ENCODE measurements around the gene ADGRG4.
"Not testable (repeated sequence)": the region's sequence is repeated elsewhere in the genome, so short reads cannot be mapped to it uniquely, and the experiment has no call there.

ADGRG4 gene

DNA sequence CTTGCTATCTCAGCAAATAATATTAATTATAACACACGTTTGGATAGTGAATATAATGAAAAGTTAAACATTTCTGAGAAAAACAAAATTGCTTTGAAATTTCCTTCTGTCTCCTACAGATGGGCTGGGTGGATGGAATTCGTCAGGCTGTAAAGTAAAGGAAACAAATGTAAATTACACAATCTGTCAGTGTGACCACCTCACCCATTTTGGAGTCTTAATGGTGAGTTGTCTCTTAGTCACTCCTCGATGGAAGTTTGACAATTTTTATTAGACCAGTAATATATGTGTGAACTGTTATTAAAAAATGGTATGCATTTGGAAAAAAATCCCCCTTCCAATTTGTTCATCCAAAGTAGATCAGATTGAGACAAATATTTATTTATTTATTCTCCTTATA lies 94.5 kb downstream of the ADGRG4 start:
- no peak for DNase-seq

DNA sequence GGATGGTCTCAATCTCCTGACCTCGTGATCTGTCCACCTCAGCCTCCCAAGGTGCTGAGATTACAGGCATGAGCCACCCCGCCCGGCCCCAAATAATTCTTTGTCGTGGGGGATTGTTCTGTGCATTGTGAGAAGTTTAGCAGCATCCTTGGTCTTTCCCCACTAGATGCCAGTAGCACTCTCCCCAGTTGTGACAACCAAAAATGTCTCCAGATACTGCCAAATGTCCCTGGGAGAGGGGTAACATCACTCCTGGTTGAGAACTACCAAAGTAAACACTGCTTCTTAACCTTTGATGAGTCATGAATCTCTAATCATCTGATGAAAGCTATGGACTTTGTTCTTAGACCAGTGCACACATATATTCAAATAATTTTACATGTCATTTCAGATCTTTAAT lies 96.2 kb downstream of the ADGRG4 start:
- no peak for DNase-seq

DNA sequence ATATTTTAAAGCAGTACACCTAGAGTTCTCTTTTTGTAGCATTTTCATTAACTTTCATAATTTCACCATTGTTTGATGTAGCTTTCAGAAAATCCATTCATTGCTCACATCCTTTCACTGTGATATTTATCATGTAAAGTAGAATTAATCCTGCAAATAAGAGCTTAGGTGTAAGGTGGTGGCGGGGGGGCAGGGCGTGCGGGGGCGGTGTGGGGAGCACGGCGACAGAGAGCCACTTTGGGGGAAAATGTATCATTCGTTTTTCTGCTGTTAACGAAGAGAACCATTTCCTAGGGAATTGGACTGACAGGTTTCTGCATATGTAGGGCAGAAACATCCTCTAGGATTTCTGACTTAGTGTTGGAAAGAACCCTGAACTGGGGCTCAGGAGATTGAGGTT lies 104.4 kb downstream of the ADGRG4 start:
- no peak for DNase-seq

DNA sequence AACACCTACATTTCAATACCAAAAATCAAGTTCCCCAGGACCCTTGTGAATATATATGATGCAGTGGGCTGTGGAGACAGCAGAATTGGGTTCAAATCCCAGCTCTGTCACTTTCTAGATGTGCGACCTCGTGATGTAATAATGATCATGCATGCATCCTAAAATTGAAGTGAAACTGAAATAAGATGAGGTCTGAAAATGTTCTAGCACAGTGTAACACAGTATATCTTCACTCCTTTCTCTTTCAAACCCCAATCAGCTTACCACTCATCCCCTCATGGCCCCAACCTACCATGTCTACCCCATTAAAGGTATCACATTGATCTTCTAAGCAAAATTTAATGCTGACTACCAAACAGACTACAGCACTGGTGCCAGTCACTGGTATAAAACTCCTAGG lies 117.0 kb downstream of the ADGRG4 start:
- DNase-seq = no peak

DNA sequence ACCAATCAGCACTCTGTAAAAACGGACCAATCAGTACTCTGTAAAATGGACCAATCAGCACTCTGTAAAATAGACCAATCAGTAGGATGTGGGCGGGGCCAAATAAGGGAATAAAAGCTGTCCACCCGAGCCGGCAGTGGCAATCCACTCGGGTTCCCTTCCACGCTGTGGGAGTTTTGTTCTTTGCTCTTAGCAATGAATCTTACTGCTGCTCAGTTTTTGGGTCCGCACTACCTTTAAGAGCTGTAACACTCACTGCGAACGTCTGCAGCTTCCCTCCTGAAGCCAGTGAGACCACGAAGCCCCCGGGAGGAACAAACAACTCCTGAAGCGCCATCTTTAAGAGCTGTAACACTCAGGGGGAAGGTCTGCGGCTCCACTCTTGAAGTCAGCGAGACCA lies 120.6 kb downstream of the ADGRG4 start:
- no peak for DNase-seq

DNA sequence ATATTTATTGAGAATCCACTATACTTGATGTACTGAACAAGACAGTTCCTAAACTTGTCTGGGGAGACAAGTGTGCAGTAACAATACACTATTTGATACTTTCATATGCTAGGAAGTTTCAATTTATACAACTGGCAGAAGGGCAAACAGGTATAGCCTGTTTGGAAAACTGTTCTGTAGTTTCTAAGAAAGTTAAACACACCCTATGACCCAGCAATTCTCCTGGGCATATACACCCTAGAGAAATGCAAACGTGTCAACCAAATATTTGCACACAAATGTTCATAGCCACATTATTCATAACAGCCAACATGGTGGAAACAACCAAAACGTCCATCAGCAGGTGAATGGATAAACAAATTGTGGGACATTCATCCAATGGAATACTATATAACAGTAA lies 123.0 kb downstream of the ADGRG4 start:
- DNase-seq = no peak

DNA sequence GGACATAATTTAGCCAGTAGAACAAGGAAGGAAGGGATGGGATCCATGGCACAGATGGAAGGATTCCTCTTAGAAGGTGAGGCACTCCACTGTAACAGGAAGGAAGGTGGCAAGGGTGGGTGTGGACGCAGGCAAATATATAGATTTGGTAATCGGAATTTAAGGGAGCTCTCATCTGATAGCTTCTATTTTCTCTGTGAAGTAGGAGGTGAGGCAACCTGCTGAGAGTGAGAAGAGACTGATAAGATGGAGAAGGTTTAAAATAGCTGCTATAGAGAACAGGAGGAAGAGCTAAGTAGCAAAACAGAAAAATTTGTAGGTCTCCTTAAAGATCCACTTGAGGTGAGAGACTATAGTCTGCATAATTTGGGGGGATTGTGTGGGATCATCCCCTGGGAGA lies 125.2 kb downstream of the ADGRG4 start:
- no peak for DNase-seq

DNA sequence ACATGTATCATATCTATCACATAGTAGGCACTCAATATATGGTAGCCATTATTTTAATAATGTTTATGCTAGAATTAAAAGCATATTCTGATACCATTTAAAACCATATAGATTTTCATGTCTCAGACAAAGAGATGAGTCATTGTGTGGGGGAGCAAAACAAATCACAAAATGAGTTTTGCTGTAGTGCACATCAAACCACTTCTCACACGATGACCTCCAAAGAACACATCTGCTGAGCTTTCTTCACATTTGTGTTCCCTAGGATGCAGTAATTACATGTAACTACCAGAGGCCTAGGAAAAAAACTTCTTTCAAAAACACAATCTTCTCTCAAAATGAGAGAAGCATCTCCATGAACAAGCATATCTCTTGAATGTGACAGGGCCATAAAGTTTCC lies 130.9 kb downstream of the ADGRG4 start:
- no peak for DNase-seq

DNA sequence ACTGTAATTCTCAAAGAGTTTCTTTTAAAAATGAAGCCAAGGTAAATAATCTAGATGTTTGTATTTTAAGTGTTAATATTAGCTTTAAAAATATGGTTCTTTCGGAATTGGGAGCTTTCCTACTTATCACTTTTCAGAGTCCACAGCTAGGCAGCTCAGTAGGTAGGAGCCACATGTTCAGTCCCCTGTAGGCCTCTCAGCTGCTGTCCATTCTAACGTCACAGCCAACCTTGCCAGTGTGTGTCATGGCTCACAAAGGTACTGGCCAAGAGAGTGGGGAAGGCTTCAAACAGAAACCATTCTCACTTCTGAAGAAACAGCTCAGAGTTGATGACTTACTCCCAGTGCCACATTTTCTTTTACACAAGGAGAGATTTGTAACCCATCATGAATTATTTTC lies 137.0 kb downstream of the ADGRG4 start:
- DNase-seq = no peak

DNA sequence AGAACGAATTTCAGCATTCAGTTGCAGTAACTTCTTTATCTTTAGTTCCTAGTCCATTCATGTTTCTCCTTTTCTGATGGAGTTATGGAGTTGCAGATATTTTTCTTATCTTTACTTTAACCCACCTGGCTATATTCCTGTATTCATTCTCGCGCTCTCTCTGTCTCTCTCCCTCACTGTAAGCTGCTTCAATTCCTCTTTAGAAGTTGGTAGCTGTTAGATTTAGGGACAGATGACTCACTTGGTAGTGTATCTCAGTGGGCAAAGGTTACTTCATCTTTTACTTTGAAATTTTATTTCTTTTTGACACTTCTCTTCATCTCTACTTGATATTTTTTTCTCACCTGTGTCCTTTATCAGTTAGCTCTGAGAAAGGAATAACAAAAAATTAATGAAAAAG lies 137.4 kb downstream of the ADGRG4 start:
- DNase-seq = no peak

DNA sequence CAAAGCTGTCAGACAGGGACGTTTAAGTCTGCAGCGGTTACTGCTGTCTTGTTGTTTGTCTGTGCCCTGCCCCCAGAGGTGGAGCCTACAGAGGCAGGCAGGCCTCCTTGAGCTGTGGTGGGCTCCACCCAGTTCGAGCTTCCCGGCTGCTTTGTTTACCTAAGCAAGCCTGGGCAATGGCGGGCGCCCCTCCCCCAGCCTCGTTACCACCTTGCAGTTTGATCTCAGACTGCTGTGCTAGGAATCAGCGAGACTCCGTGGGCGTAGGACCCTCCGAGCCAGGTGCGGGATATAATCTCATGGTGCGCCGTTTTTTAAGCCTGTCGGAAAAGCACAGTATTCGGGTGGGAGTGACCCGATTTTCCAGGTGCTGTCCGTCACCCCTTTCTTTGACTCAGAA lies 144.9 kb downstream of the ADGRG4 start:
- not testable (repeated sequence) for DNase-seq

DNA sequence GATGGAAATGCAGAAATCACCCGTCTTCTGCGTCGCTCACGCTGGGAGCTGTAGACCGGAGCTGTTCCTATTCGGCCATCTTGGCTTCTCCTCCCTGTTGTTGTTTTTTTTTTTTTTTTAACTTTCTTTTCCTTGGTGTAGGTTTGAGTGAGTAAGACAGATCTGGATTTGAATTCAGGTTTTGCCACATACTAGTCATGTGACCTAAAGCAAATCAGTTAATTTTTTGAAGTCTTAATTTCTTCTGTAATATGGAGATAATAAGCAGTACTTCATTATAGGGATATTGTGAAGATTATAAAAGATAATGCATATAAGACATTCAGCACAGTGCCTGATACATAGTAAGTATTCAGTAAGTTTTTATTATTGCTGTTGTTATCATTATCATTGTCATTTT lies 145.4 kb downstream of the ADGRG4 start:
- no peak for DNase-seq

DNA sequence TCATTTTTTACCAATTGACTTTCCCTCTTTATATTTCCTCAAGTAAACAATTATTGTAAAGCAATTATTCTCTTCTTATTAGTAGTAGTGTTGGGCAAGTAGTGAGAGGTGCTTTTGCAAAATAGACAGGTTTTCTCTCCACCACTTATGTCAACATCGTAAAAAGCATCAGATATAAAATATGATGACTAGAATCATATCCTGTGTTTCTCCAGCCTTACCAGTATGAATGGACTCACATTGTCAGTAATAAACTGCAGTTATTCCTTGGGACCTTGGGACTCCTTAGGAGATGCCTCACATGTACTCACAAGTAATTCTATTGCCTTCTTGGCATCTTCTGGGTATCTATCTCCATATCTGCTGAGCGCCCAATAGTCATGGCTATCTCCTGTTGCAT lies 146.5 kb downstream of the ADGRG4 start:
- DNase-seq = no peak

DNA sequence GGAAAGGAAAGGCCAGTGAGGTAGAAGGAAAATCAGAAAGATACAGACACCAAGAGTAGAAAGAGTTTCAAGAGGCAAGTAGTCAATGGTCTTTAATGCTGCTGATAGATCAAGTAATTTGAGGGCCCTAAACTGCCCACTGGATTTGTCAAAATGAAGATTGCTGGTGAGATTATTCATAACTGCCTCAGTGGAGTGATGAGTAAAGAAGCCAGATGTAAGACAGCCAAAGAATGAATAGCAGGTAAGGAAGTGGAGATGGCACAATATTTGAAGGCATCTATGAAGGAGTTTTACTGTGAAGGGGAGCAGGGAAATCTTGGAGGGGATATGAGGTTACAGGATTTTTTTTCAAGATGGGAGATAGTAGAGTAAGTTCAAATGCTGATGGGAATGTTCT lies 147.2 kb downstream of the ADGRG4 start:
- DNase-seq = no peak

DNA sequence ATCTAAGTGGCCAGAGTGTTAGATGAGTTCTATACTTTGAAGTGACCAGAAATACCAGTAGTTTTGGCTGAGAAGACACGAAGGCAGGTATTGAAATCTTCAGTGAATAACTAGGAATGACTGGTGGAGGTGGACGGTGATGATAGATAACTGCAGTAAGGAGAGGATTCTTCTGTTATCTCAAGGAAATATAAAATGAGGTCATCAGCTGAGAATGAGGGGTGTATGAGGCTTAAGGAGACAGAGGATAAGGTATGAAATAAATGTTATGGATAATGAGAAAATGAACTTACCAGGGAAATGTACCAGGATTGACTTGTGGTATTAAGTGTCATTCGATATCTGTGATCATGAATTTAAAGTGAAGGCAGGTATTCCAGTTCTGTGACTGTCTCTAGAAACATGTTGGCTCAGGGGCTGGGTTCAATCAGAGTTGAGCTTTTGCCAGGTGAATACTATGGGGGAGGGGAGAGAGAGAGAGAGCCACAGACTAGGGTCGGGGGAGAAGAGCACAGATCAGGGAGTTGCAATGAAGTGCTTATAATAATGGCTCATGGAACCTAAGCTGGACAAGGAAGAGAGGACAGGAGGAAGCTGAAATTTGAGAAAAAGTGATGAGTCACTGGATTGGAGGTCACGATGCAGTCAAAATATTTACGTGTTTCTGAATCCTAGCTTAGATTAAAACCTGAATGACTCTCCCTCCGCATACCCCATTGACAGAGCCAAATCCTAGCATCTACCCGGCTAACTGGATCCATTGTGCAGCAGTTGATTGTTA lies 149.5 kb downstream of the ADGRG4 start:
- no peak for DNase-seq

DNA sequence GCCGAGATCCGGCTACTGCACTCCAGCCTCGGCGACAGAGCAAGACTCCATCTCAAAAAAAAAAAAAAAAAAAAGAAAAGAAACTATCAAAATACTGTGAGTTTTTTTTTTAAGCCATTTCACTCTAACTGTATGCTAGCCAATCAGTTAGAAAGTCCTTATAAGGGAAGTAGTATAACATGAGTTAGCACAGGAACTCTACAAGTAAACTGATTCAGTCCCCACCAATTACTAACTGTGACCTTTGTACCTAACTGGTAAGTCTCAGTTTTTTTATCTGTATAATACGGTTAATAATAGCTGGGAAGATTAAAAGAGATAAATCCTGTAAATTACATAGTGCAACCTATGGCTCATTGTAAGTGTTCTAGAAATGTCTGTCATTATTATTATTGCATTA lies 151.9 kb downstream of the ADGRG4 start:
- DNase-seq = no peak

DNA sequence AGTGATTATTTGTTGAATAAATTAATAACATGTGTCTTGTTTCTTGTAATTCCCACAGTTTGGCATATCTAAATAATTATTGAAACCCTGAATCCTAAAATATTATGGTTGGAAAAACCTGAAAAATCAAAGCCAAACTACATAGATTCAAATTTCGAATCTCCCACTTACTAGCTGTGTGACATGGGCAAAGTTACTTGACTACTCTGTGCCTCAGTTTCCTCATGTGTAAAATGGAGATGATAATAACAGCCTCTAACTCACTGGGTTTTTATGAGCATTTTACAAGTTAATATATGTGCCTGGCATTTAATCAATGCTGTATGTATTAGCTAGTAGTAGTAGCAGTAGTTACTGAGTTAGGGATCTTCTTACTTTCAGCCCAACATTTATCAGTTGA lies 152.4 kb downstream of the ADGRG4 start:
- no peak for DNase-seq

DNA sequence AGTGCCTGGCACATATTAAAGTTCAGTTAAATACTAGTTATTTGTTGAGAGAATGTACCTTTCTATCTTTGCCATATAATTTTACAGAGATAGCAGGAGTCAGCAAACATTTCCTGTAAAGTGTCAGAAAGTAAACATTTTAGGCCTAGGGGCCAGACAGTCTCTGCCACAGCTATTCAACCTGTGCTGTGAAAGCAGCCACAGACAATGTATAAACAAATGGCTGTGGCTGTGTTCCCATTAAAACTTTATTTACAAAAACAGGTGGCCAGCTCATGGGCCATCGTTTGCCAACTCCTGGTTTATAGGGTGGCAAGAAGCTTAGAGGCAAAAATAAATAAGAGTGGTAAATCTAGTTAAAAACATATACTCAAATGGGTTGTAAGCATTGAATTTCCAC lies 153.0 kb downstream of the ADGRG4 start:
- DNase-seq = no peak

DNA sequence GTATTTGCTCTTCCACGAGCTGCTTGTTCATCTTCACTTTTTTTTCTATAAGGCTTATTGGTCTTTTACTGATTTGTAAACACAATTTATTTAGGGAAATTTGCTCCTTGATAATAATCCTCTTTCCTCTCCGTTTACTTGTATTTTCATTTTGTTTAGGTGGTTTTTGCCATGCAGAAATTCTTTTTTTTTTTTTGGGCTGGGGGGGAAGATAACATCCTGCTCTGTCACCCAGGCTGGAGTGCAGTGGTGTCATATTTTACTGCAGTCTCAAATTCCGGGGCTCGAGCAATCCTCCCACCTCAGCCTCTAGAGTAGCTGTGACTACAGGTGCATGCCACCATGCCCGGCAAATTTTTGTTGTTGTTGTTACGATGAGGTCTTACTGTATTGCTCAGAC lies 155.4 kb downstream of the ADGRG4 start:
- no peak for DNase-seq

DNA sequence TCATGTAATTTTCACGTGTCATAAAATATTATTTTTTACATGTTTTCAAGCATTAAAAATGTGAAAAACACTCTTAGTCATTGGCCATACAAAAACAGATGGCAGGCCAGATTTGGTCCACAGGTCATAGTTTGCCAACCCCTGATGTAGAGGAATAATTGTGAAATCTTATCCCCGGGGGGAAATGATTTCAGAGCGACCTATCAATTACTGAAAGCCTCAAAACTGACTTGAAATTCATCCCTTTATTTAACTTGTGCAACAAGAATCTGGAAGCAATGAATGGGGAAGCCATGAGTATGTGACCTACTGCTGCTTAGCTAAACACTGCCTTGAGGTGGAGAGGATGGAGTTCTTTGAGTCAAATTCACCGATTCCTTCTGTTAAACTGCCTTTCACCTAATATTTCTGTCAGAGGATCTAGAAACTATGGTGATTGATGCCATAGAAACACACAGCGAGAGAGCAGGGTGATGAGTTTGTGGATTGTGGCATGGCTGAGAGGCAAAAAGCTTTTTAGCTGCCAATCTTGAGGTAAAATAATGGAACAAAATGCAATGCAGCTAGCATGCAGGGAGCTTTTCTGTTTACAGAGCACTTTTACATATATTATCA lies 156.6 kb downstream of the ADGRG4 start:
- DNase-seq = no peak

DNA sequence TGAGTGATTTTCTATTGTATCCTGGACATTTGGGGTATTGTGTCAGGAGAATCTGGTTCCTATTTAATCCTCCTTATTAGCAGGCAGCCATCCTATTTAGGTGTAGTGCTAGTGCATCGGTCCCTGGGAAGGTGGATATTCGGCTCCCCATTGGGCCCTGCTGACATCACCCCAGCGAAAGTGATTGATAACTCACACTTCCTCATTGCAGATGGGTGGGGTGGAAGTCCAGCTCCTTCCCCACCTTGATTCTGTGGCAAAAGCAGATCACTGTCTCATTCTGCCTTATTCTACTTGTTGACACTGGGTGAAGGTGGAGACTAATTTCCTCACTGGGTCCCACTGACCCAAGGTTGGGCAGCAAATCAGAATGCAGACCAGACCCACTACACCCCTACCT lies 163.8 kb downstream of the ADGRG4 start:
- DNase-seq = no peak

All from CD4-positive, alpha-beta T cell treated with Interferon gamma for 1 hour (primary cell).